ENCODE measurements around the gene VRK3.

DNA sequence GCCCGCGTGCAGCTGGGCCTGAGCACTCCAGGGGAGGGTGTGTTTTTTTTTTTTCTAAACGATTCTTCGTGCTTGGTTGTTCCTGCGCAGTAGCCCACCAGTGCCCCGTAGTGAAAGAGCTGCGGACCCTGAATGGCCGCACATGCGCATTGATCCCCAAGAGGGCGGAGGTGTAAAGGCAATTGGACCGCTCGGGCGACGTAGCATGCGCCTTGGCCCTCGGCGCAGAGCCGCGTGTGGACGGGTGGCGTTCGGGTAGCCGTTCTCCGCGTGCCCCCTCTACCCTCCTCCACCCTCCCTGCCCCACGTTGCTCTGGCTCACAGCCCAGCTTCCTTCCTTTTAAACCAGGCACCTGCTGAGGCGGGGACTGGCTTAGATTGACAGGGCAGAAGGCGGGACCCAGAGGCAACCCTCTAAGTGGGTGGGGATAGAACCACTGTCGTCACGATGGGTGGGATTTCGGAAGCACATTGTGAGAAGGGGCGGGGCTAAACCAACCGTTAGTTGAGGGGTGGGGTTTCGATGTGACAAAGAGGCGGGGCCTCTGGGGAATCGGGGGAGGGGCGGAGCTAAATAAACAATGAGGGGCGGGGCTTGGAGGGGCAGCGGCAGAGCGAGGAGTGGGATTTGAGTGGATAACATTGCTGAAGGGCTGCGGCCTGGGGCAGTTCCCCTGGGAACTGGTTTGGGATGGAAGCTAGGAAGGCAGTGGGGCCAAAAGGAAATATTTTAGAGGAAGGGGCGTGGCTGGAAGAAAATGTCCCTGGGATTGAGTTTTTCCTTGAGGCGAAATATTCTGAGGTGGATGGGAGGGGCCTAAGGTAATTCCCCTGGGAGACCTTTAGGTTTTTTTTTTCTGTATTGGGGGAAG is 95.3 kb downstream of the VRK3 start:
- TF ChIP-seq, protein P1, sequence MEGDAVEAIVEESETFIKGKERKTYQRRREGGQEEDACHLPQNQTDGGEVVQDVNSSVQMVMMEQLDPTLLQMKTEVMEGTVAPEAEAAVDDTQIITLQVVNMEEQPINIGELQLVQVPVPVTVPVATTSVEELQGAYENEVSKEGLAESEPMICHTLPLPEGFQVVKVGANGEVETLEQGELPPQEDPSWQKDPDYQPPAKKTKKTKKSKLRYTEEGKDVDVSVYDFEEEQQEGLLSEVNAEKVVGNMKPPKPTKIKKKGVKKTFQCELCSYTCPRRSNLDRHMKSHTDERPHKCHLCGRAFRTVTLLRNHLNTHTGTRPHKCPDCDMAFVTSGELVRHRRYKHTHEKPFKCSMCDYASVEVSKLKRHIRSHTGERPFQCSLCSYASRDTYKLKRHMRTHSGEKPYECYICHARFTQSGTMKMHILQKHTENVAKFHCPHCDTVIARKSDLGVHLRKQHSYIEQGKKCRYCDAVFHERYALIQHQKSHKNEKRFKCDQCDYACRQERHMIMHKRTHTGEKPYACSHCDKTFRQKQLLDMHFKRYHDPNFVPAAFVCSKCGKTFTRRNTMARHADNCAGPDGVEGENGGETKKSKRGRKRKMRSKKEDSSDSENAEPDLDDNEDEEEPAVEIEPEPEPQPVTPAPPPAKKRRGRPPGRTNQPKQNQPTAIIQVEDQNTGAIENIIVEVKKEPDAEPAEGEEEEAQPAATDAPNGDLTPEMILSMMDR (IDR thresholded peaks at IDR 0.05), result no peak
- TF ChIP-seq POLR2A (IDR thresholded peaks at IDR 0.05), result no peak

Data from testis (tissue), 2 donors.